Activated T-helper 1 cell treated with anti-CD3 and anti-CD28 coated beads, Interleukin-12 subunit alpha, Interleukin-12 subunit beta, Interleukin-2, Interleukin-4 antibody, amounts not matched to agents 30 ng/mL and 10 ng/mL and 1 ng/mL, durations not matched to agents 14 hours and 24 hours and 36 hours (primary cell): ENCODE measurements around the gene MYO3B. TPM values are rescaled to one million over a fixed set of nuclear protein-coding genes. Genes with fewer than 3 reads are reported as not detected.
"Not testable (repeated sequence)": the region's sequence is repeated elsewhere in the genome, so short reads cannot be mapped to it uniquely, and the experiment has no call there.

Experiments
- DNase-seq: peaks from one replicate; pipeline ENCODE4 v3.0.0; 2021; ENCODE audit warnings: low spot score
- H3K27ac Mint-ChIP-seq: one replicate; pipeline ENCODE4 v1.8.0; 2021; ENCODE audit warnings: mild to moderate bottlenecking, mixed read lengths
- H3K27me3 Mint-ChIP-seq: one replicate; pipeline ENCODE4 v1.8.0; 2022; ENCODE audit warnings: mild to moderate bottlenecking, moderate library complexity, mixed read lengths; ENCODE audit not compliant: insufficient read depth
- H3K36me3 Mint-ChIP-seq: one replicate; pipeline ENCODE4 v1.8.0; 2021; ENCODE audit warnings: low read depth, mixed read lengths
- H3K4me1 Mint-ChIP-seq: one replicate; pipeline ENCODE4 v1.8.0; 2021; ENCODE audit warnings: low read depth, mixed read lengths
- H3K4me3 Mint-ChIP-seq: one replicate; pipeline ENCODE4 v1.8.0; 2021; ENCODE audit warnings: mild to moderate bottlenecking, moderate library complexity, mixed read lengths
- H3K9me3 Mint-ChIP-seq: one replicate; pipeline ENCODE4 v1.8.0; 2021; ENCODE audit warnings: mixed read lengths
- intact Hi-C: fragments of 100-400 bp; cut with micrococcal nuclease; formaldehyde crosslinking; loops from one replicate; pipeline ENCODE4 v1.15.1; 2024
- total RNA-seq: library from RNA; stranded (reverse); gene quantifications from 2 replicates; pipeline ENCODE4 v1.2.3, GENCODE V29; 2022

The MYO3B gene
- total RNA-seq, 1 donor from 2014 or later = 0.57 TPM

DNA sequence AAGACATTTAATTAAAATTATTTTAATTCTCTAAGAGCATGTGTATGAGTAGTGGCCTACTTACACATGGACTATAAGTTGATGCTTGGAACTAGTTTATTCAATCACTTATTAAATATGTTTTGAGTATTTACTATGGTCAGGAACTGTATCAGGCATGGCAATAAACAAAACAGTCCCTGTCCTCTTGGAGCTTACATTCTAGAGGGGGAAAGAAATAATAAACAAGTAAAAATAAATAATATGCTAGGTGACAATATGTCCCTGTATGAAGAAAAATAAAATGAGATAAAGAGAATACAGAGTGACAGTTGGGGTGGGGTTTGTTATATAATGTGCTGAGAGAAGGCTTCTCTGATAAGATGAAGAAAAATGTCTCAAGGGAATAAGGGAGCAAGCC, 74.5 kb downstream of the MYO3B start:
- H3K27me3 Mint-ChIP-seq = peaks cover 15% of the 10 kb centered on the region
- H3K4me3 Mint-ChIP-seq = no peak overlapping the region
- no peaks in the 10 kb centered on the region for H3K4me1 Mint-ChIP-seq
- intact Hi-C loops = no loop called here
- no peak for DNase-seq
- H3K27ac Mint-ChIP-seq = no peak overlapping the region
- H3K36me3 Mint-ChIP-seq = no peaks in the 10 kb centered on the region
- H3K9me3 Mint-ChIP-seq = no peaks in the 10 kb centered on the region

GRCh38 chr2:170253721-170254230, 75.8 kb downstream of the MYO3B start:
- no peaks in the 10 kb centered on the region for H3K4me1 Mint-ChIP-seq
- no peaks in the 10 kb centered on the region for H3K9me3 Mint-ChIP-seq
- peaks cover 16% of the 10 kb centered on the region for H3K27me3 Mint-ChIP-seq
- no peak overlapping the region for H3K27ac Mint-ChIP-seq
- intact Hi-C loops = no loop called here
- H3K36me3 Mint-ChIP-seq = no peaks in the 10 kb centered on the region
- no peak for DNase-seq
- H3K4me3 Mint-ChIP-seq = no peak overlapping the region

DNA sequence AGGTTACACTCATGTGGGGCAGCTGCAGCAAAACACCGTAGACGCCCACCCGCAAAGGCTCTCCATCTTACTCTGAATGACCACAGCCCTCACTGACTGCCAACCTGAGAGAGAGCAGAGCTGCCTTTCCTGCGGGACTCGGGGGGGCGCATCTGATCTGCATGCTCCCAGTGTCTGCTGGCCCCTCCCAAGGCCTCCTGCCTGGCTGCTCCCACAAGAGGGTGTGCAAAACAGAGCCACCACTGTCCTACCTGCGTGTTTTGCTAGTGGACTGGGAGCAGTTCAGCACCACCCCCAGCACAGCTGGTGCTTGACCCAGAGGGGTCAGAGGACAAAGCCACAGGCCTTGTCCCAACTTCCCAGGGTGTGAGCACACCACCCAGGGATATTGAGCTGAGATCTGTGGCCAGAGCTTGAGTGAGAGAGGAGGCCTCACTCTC, 76.4 kb downstream of the MYO3B start:
- no peak for DNase-seq
- H3K9me3 Mint-ChIP-seq = no peaks in the 10 kb centered on the region
- no peak overlapping the region for H3K27ac Mint-ChIP-seq
- H3K4me3 Mint-ChIP-seq = no peak overlapping the region
- peaks cover 15% of the 10 kb centered on the region for H3K27me3 Mint-ChIP-seq
- no peaks in the 10 kb centered on the region for H3K36me3 Mint-ChIP-seq
- no peaks in the 10 kb centered on the region for H3K4me1 Mint-ChIP-seq
- intact Hi-C loops = no loop called here

- H3K4me1 Mint-ChIP-seq = no peaks in the 10 kb centered on the region
- H3K27ac Mint-ChIP-seq = no peak overlapping the region
- intact Hi-C loops = no loop called here
- DNase-seq = no peak
- H3K4me3 Mint-ChIP-seq = no peak overlapping the region
- H3K27me3 Mint-ChIP-seq = peaks cover 13% of the 10 kb centered on the region
- no peaks in the 10 kb centered on the region for H3K36me3 Mint-ChIP-seq
- peaks cover under 1% of the 10 kb centered on the region for H3K9me3 Mint-ChIP-seq
Observed at GRCh38 chr2:170255137-170255536, 77.2 kb downstream of the MYO3B start.

- Mint-ChIP-seq H3K27ac (no peak overlapping the region), H3K36me3 (no peaks in the 10 kb centered on the region), H3K9me3 (peaks cover 3% of the 10 kb centered on the region), H3K4me3 (no peak overlapping the region), H3K27me3 (peaks cover 13% of the 10 kb centered on the region), H3K4me1 (no peaks in the 10 kb centered on the region)
- DNase-seq = no peak
- intact Hi-C loops = no loop called here
Observed at GRCh38 chr2:170255971-170256370, 78.0 kb downstream of the MYO3B start.

DNA sequence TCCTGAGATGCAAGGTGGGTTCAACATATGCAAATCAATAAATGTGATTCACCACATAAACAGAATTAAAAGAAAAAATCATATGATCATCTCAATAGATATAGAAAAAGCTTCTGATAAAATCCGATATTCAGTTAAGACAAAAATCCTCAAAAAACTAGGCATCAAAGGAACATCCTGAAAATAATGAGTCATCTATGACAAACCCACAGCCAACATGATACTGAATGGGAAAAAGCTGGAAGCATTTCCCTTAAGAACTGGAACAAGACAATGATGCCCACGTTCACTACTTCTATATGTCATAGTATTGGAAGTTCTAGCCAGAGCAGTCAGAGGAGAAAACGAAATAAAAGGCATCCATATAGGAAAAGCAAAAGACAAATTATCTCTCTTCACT, 80.4 kb downstream of the MYO3B start:
- Mint-ChIP-seq H3K9me3 (peaks cover 3% of the 10 kb centered on the region), H3K27me3 (peaks cover 8% of the 10 kb centered on the region), H3K4me3 (no peak overlapping the region), H3K4me1 (no peaks in the 10 kb centered on the region), H3K36me3 (no peaks in the 10 kb centered on the region), H3K27ac (no peak overlapping the region)
- no peak for DNase-seq
- intact Hi-C loops = no loop called here

DNA sequence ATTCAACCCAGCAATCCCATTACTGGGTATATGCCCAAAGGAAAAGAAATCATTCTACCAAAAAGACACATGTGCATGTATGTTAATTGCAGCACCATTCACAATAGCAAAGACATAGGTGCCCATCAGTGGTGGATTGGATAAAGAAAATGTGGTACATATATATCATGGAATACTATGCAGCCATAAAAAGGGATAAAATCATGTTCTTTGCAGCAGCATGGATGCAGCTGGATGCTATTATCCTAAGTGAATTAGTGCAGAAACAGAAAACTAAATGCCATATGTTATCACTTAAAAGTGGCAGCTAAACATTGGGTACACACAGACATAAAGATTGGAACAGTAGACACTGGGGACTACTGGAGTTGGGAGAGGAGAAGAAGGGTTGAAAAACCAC, 82.2 kb downstream of the MYO3B start:
- no peaks in the 10 kb centered on the region for H3K4me1 Mint-ChIP-seq
- H3K4me3 Mint-ChIP-seq = no peak overlapping the region
- intact Hi-C loops = no loop called here
- DNase-seq = no peak
- no peaks in the 10 kb centered on the region for H3K36me3 Mint-ChIP-seq
- H3K27ac Mint-ChIP-seq = no peak overlapping the region
- peaks cover 13% of the 10 kb centered on the region for H3K27me3 Mint-ChIP-seq
- peaks cover 3% of the 10 kb centered on the region for H3K9me3 Mint-ChIP-seq

GRCh38 chr2:170261566-170261965, 83.6 kb downstream of the MYO3B start:
- no peaks in the 10 kb centered on the region for H3K36me3 Mint-ChIP-seq
- peaks cover 3% of the 10 kb centered on the region for H3K9me3 Mint-ChIP-seq
- H3K4me3 Mint-ChIP-seq = no peak overlapping the region
- intact Hi-C loops = no loop called here
- peaks cover 19% of the 10 kb centered on the region for H3K27me3 Mint-ChIP-seq
- H3K4me1 Mint-ChIP-seq = no peaks in the 10 kb centered on the region
- no peak overlapping the region for H3K27ac Mint-ChIP-seq
- no peak for DNase-seq

DNA sequence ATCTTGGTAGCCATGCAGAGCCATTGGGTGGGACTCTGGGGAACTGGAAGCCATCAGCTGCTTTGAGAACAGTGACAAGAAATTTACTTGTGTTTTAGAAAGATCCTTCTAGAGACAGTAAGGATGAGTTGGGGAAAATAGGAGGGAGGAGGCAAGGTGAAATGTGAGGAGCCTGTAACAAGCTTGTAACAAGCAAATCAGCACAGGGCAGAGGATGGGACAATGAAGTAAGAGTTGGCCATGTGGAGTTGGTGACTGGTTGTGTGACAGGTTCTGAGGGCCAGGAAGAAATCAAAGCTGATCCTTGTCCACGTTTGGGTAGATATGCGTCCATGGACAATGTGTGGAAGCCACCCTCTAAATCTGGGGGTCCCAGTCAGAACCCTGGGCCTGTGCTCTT, 84.4 kb downstream of the MYO3B start:
- no peak for DNase-seq
- H3K9me3 Mint-ChIP-seq = peaks cover 3% of the 10 kb centered on the region
- H3K27ac Mint-ChIP-seq = no peak overlapping the region
- H3K4me1 Mint-ChIP-seq = no peaks in the 10 kb centered on the region
- intact Hi-C loops = no loop called here
- H3K4me3 Mint-ChIP-seq = no peak overlapping the region
- peaks cover 19% of the 10 kb centered on the region for H3K27me3 Mint-ChIP-seq
- H3K36me3 Mint-ChIP-seq = no peaks in the 10 kb centered on the region

DNA sequence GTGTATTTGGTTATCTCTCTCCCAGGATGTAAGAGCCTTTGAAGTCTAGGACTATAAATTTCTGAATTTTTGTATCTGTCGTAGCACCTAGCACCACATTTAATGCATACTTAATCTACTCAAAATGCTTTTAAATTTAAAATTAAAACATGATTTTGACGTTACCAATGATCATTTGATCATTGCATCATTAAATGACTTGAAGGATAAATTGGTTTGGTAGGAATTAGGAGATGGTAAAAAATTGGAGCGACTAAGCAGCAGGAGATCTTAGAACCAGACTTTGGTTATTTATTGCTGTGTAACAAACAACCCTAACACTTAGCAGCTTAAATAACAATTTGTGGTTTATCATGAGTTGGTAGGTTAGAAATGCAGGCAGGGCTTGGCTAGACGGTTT, 84.9 kb downstream of the MYO3B start:
- no peak for DNase-seq
- Mint-ChIP-seq H3K9me3 (peaks cover 3% of the 10 kb centered on the region), H3K27ac (no peak overlapping the region), H3K36me3 (no peaks in the 10 kb centered on the region), H3K27me3 (peaks cover 20% of the 10 kb centered on the region), H3K4me3 (no peak overlapping the region), H3K4me1 (no peaks in the 10 kb centered on the region)
- intact Hi-C loops = no loop called here

- intact Hi-C loops, H3K27ac Mint-ChIP-seq, DNase-seq, H3K36me3 Mint-ChIP-seq, H3K4me1 Mint-ChIP-seq, H3K4me3 Mint-ChIP-seq, H3K9me3 Mint-ChIP-seq: not testable (repeated sequence)
- peaks cover 15% of the 10 kb centered on the region for H3K27me3 Mint-ChIP-seq
Observed at GRCh38 chr2:170263728-170264521, 86.0 kb downstream of the MYO3B start.

GRCh38 chr2:170264522-170264860, 86.5 kb downstream of the MYO3B start:
- no peak overlapping the region for H3K27ac Mint-ChIP-seq
- no peak overlapping the region for H3K4me3 Mint-ChIP-seq
- intact Hi-C loops = no loop called here
- H3K4me1 Mint-ChIP-seq = no peaks in the 10 kb centered on the region
- no peak for DNase-seq
- H3K9me3 Mint-ChIP-seq = peaks cover 3% of the 10 kb centered on the region
- H3K27me3 Mint-ChIP-seq = peaks cover 15% of the 10 kb centered on the region
- H3K36me3 Mint-ChIP-seq = no peaks in the 10 kb centered on the region

DNA sequence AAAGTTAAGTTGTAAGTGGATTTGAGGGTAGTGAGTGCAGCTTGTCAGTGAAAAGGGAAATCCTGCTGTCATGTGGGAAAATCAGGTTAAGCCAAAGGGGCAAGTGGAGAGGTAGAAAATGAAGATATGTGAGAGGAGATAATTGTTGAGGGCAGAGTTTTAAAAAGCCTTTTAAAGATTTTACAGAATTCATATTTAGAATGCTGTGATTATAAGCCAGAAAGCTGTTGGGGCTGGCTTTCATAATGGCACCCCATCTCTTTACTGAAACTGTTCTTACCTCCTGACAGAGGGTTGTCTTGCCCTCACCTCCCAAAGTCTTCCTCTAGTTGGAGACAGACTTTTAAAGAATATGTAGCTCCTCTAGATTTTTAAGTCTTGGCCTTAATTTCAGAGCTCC, 86.9 kb downstream of the MYO3B start:
- intact Hi-C loops = no loop called here
- Mint-ChIP-seq H3K27me3 (peaks cover 15% of the 10 kb centered on the region), H3K4me1 (no peaks in the 10 kb centered on the region), H3K27ac (no peak overlapping the region), H3K36me3 (no peaks in the 10 kb centered on the region), H3K9me3 (peaks cover 3% of the 10 kb centered on the region), H3K4me3 (no peak overlapping the region)
- DNase-seq = no peak

- peaks cover under 1% of the 10 kb centered on the region for H3K9me3 Mint-ChIP-seq
- H3K4me3 Mint-ChIP-seq = no peak overlapping the region
- no peaks in the 10 kb centered on the region for H3K36me3 Mint-ChIP-seq
- peaks cover 15% of the 10 kb centered on the region for H3K27me3 Mint-ChIP-seq
- H3K27ac Mint-ChIP-seq = no peak overlapping the region
- DNase-seq = no peak
- intact Hi-C loops = no loop called here
- H3K4me1 Mint-ChIP-seq = no peaks in the 10 kb centered on the region
Observed at GRCh38 chr2:170265321-170265720, 87.4 kb downstream of the MYO3B start.
